ENCODE measurements around the gene SHB.

Gene SHB

DNA sequence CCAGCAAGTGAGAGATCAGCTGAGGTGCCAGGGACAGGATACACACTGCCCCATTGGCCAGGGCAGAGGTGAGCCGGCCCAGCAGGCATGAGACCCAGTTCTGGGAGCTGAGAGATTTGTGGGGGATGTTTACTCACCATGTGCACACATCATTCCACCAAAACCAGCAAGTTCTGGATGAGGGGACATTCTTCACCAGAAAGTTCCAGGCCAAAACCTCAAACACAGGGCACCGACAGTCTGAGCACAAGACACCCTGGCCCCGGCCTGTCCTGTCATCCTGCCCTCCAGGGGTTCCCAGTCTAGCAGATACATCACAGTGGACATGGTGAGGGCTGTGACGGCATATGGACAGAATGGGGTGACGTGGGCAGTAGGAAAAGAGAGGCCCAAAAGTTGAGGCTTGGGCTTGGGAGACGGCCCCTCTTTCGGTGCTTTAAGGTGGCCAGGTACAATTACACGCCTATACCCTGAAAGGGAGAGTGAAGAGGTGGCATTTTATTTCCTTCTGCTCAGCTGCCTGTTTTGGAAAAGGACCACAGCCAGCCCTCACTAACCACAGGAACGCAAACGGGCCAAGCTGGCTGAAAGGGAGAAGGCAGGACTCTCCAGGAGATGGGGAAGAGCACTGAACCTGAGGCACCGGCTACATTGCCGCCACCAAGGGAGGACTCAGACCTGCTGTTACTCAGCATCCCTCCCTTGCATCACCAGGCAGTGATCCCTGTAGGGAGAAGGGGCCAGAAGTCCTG, 64.0 kb downstream of the SHB start:
- DNase-seq, result no peak

DNA sequence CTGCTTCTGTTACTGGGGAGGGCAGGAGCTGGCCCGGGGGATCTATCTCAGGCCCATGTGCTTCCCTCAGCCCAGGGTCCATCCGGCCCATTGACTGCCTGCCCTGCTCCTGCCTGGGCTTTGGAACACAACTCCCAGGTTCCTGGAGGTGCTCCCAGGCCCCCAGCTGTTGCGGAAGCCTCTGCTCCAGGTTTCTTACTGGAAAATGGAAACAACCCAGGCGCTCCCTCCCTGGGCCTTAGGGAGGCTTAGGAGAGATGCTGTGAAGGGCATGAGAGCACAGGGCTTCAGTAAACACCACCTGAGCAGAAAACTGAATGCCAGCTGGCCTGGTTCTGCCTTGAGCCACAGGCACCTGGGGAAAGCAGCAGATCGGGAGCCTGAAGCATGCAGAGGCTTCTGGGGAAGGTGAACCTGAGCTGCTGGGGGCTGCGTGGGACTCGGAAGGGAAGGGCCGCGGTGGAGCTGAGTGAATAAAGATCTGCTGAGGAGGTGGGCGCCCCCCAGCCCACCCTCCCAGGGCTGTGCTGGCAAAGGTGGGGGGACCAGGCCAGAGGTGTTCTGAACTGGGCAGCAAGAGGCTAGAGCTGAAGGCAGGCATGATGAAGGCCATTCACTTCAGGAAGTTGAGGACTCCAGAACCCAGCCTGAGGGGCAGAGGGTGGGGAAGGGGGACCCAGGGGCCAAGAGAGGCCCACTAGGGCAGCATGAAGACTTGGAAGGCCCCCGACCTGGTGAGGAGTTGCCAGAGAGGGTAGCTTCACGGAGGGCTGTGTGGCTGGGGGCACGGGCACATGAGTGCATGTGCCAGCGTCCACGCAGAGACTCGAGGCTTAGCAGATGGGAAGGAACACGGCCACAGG, 64.8 kb downstream of the SHB start:
- DNase-seq, result no peak

DNA sequence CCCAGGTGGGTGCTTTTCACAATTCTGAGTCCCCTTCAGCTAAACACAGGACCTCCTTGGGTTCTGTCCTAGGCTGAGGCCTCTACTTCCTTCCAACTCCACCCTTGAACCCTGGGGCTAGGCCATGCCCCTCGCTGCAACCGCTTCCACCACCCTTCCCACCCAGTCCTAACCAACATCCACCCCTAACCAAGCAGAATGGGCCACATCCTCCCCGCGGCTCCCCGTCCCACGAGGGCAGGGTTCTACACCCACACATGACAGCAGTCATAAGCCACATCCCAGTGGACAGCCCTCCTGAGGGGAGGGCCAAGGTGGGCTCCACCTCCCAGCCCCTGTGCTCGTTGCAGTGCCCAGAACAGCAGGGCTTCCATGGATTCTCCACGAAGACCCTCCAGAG, 65.8 kb downstream of the SHB start:
- DNase-seq, result peak in 1 of 2 donors; percentile 14

DNA sequence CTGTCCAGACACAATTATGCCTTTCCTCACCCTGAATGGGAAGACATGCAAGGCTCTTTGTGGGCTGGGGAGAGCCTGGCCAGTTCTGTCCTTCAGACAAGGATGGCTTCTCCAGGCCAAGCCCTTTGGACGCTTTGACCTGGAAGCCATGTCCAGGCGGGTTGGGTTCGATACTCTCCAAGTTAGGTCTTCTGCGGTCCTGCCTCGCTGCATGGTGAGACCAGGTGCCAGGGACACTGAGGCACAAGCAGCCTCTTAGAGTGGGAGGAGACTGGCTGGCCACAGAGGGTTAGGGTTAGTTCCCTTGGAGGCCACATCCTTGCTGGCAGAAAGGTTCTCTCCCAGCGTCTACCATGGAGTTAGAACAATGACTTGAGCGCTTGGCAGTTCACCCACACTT, 67.6 kb downstream of the SHB start:
- DNase-seq, result no peak

DNA sequence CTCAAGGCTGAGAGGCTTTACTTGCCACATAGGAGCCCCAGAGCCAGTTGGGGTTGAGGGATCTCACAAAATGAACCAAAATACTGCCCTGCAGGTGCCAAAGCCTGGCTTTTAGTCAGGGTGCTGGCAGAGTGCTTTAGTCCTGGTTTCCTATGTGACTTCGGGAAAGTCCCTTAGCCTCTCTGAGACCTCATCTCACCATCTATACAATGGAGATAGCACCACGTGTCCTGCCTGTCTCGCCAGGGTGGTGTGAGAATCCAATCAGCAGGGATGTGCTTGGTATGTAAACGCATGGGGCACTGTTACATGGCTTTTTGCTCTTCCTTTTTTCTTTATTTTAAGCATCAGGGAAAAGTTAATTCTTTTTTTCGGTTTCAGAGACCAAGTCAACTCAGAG, 68.3 kb downstream of the SHB start:
- DNase-seq, result no peak

DNA sequence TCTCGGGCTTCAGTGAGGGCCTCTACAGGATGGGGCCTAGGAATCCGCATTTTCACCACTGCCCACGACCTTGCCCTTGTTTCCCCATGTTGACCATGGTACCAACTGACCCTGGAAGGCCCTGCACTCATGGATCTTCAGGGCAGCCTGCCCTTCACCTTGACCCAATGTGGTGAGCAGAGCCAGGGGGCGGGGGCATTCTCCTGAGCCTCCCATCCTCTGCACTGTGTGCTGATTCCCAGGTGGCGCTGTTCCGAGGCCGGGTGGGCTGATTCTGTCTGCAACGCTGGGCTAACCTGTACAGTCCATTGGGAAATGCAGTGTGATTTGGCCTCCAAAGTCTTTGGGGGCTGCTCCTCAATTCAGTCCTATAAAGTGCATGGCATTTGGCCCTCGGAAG, 68.7 kb downstream of the SHB start:
- no peak for DNase-seq

DNA sequence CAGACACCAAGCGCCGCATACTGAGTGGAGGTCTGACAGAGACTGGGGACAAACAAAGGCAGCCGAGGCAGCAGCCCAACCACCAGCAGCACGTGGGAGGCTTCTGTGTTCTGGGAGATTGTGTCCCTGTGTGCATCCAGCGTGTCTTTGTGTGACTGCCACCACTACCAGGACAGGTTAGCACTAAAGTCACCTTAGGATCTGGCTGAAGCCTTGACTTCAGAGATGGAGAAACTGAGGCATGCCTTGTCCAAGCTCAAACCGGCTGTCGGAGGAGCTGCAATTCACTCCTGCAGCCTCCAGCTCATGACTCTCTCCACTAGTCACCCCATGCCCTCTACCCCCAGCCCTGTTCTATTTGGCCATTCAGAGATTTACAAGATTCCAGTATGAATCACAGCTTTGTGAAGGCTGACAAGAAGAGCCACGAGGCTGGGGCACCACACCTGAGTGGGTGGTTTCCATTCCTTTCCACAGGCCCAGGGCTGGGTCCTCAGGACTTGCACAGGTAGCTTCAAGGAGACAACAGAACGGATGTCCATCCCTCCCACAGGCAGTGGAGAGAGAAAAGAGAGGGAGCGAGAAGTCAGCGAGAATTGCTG, 69.3 kb downstream of the SHB start:
- DNase-seq, result no peak

DNA sequence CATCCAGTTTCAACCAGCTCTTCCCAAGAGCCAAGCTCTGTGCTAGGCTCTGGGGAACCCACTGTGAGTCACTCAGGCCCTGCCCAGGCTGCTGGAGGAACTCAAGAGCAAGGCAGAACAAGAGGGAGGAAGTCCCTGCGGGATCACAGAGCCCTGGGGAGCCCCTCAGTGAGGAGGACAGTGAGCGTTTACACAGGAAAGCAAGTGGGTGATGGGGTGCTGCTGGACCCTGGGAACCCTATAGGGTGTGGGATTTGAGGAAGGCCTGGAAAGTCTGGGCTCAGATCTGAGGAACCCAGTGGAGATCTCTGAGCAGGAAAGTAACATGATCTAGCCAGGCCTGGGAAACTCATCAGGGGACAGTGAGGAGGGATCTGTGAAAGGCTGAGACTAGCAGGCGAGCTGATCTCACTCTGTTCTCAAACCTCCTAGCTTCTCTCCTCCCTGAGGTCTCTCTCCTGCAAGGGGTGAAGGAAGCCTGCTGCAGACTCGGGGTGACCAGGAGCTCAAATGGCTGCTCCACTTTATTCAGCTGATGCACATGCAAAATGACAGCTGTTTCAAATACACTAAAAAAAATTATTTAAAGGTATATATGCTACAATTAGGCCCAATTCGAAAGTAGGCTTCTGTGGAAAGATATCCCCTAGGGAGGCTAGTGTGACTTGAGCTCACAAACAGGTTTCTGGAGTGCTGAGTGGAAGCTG, 70.0 kb downstream of the SHB start:
- peak in 1 of 2 donors; percentile 54 for DNase-seq

DNA sequence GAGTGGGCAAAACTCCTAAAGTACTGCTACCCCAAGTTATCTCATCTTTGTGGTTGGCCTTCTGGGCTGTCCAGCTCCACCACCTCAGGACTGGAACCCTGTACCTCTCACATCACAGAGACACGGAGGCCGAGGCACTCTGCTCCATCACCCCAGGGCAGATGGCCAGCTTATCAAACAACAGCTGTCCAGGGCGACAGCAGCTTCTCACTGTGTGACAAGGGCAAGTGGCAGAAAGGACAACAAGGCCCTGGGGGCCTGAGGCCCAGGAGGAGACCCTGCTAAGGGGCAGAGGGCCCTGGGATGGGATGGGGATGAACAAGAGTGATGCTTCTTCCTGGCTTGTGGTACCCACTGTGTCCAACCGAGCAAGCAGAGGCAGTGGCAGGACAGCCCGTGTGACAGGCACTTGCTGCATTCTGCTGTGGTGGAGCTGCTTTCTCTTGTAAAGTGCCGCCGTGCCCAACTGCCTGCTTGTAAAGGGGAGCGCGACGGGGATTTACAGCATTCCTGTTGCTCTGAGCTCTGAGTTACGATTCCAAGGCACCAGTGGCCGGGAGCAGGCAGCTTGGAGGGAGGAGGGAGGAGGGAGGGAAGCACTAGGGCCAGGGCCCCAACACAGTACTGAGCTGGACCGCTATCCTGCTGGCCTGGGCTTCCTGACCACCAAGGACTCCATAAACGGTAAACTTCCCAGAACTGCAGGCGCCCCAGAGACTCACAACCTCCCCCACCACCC, 71.2 kb downstream of the SHB start:
- no peak for DNase-seq

DNA sequence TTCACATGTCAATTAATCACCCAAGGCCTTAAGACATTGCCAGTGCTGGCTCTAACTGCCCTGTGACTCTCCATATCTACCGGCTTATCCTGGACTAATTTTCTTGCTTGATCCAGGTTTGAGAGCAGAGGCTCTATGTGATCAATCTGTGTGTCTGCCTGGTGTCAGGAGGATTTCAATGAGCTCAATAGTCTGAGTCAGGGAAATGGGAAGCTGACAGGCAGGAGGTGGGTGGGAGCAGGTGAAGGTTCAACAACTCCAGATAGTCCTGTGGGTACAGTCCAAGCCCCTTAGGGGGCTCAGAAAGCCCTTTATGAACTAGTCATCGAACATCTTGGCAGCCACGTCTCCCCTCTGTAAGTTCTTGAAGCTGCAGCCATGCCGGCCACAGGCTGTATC, 72.2 kb downstream of the SHB start:
- DNase-seq, result no peak

DNA sequence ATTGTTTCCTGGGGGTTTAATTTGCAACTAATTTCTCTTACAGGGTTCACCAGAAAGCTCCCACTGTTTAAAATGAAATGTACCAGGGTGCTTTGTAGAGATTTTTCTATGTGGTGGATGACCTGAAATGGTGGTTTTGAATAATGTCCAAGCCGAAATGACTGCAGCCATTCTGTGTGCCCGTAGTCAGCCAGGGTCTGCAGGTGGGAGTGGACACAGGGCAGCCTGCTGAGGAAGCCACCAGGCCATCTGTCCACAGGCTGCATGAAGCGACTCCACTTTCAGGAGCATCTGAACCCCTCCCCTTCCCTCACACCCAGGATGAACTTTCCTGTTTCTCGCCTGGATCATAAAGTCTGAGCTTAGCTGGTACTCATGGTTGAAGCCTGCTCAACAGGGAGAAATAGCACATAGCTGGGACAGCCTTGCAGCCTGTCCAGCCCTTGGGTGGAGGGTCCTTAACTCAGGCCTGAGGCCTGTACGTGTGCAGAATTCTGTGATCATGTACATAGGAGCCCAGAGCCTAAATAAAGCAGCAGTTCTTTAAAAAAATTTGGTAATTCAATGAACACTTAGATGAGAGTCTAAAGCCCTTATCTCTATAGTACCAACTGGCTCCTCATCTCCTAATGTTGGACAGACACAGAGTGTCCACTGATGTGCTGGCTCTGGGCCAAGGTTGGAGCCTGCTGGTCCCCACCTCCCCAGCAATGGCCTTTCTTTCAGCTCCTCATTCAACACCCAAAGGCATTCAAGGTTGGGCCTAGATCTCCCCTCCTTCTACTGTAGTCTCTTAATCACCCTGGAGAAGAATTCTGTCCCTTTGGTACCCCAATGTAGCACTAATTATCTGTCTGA, 72.8 kb downstream of the SHB start:
- no peak for DNase-seq

DNA sequence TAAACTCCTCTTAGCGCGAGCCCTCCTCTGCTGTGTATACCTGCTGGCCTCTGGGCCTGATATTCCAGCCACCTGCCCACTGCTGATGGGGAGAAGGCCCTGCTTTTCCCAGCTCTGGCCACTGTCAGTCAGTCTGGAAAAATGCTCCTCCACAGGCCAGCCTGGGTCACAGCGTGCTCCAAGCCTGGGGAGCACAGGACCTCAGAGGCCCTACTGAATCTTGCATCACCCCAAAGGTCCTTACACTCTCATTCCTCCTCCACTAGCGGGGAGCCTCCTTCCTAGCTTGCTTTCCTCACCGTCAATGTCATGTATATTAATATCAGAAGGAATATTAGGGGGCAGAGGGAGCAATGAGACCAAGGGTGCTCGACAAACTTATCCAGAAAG, 73.7 kb downstream of the SHB start:
- DNase-seq, result no peak

DNA sequence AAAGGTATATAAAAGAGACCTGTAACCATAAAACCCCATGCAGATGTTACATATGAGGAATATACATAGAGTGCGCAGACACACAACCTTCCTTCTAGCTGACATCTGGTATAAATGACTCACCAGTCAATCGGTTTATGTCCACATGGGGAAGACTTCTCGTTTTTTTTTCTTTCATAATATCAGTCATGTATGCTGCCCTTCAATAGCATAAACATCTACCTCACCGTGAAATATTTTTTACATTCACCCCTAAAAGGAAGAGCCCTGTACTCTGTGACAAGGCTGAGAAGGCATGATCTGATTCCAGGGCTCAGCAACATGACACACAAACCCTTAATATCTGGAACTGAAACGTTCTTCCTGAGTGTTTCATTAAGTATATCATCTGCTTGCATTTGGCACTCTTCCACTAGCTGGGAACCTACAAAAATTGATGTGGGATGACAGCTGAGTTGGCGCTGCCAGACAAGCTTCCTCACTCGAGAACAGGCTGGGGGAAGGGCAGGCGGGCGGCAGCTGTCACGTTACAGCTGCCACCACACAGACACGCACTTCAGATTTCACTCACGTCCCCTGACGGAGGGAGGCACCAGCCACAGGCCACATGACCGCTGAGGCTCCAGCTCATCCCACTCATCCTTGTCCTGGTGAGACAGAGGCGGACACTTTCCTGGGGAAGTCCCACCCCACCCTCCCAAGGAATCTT, 74.2 kb downstream of the SHB start:
- peak; percentile 17 to 74 for DNase-seq

DNA sequence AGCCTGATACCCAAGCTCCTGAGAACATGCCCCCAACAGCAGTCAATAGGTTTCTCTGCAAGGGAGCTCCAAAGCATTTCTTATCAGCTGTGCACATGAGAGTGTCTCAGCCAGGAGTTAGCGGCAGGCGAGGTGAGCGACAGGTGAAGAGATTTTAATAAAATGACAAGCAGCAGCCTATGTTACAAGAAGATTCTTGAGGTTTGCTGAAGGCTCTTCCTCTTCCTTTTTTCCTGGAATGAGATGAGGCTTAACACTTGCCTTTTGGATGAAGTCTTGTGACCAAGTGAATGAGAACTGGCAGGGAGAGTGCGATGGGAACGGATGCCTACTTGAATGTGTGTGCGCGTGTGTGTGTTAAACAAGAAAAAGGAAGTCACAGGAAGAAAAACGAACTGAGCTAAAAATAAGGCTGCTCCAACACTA, 76.1 kb downstream of the SHB start:
- DNase-seq, result no peak

DNA sequence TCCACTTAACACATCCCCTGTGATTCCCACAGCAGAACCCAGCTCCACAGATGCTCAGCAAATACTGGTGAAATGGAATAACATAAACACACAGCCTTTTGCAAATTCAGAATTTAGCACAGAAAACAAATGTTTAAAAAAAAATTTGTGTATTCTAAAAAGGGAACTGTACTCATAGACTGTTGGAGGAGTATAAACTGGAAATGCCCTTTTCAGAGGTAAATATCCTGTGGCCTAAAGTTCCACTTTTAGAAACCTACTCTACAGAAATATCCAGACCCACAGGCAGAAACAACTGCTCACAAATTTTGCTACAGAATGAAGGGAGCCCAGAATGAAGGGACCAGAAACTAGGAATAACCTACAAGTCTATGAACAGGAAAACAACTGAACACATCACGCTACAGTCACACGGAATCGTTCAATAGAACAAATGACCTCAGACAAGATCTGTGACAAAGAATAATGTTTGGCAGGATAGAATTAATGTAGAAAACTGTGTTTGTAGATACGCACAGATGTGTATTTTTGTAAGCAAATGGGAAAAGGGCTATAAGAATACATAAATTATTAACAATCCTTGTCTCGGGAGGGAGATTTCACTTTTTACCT, 78.5 kb downstream of the SHB start:
- no peak for DNase-seq

DNA sequence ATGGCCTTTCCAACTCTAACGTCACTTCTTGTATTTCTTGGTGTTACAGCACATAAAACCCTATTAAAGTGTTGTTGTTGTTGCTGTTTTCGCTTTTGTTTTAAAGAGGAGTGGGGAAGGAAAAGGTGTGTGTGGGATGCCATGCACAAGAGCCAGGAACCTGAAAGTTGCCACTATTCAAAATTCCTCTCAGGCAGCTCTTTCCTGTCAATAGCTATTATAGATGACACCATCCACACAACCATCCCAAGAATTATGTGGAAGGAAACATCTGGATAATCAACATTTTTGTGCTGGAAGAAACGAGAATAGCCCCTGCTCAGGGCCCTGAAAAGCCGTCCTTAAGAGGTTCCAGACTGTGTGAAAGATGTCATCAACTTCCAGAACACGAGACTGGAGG, 79.3 kb downstream of the SHB start:
- no peak for DNase-seq

DNA sequence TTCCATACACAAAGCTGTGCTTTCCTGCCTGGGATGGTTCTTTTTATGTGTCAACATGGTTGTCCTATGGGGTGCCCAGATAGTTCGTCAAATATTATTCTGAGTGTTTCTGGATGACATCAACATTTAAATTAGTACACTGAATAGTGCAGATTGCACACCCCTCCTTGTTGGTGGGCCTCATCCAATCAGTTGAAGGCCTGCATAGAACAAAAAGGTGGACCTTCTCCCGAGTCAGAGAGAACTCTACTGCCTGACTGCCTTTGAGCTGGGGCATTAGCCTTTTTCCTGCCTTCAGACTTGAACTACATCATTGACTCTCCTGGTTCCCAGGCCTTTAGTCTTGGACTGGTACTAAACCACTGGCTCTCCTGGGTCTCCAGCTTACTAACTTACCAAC, 80.4 kb downstream of the SHB start:
- no peak for DNase-seq

DNA sequence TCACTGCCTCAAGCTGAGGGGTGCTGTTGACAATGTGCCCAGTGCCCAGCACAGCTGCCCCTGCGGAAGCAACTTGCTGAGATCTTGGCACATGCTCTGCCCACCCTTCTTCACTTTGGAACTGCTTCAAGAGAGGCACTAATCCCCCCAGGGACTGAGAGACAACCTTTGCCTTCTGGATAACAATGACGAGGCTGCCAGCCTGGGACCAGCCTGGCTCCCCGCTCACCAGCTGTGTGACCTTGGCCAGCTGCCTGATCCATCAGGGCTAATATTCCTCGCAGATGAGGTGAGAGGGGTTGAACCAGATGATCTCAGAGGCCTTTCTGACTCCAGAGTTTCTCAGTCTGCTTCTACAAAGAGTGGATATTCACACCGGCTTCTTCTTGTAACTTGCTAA, 81.0 kb downstream of the SHB start:
- DNase-seq, result no peak

DNA sequence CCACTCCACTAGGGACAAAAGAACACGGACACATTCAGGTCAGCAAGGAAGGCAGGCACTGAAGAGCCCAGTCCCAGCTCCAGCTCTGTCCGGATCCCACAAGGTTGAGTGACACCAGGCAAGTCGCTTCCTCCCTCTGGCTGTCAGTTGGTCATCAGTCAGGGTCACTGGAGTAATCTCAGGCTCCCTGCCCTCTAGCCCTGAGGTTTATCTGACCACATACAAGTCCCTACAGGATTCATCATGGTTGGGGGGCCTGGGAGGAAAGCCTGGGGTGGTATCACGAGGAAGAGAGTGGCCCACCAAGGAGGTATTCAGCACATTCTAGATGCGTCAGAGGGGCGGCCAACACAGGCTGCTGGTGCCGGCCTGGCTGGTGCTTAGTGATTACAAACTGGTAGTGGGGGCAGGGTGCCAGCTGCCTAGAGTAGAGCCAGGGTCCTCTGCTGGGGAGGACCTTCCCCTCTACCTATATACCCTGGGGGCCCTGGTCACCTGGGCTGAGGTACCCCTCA, 81.5 kb downstream of the SHB start:
- DNase-seq, result no peak

DNA sequence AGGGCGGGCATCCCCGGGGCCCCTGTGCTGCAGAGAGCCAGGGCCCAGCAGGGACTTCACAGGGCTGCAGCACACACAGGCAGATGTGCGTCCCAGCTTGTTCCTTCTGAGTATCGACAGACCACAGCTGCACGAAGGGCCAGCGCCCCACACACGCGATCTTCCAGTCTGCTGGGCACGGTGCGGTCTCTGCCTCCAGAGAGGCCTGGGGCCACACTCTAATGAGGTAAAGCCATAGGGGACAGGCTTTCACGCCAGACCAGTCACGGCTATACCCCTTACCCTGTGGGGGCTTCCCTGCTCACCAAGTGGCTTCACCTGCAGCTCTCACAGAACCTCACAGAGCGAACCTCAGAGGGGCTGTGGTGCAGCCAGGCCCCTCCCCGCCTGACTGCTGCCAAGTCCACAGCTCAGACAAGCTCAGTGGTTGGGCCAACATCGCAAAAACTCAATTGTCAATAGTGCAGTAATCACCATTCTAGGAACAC, 82.2 kb downstream of the SHB start:
- DNase-seq, result no peak
